Upper lobe of left lung (tissue), 6 donors: ENCODE results near the gene RGPD4. TPM values are rescaled to one million over a fixed set of nuclear protein-coding genes. Genes with fewer than 3 reads are reported as not detected.
"Not testable (repeated sequence)": the region's sequence is repeated elsewhere in the genome, so short reads cannot be mapped to it uniquely, and the experiment has no call there.

Experiments
- ATAC-seq, 2 donors: fragments of 200-7000 bp; cut with Tn5 transposase; one replicate each; pipeline ENCODE4 v1.9.1; 2022; ENCODE audit warnings: mild to moderate bottlenecking in 2 of 2, moderate library complexity in 2 of 2; ENCODE audit not compliant: low FRiP score in 2 of 2
- DNase-seq, 2 donors: peaks; one replicate each; pipeline ENCODE4 v3.0.0-alpha.2; 2019 to 2020
- H3K27ac ChIP-seq, 4 donors: fragments of 200-600 bp; sonication (generic); one replicate each; pipeline ENCODE4 v1.5.1; 2016 to 2019
- H3K27me3 ChIP-seq, 4 donors: fragments of 200-600 bp; sonication (generic); one replicate each; pipeline ENCODE4 v1.5.1; 2017 to 2019
- H3K36me3 ChIP-seq, 4 donors: fragments of 200-600 bp; sonication (generic); one replicate each; pipeline ENCODE4 v1.5.1; 2016 to 2019
- H3K4me1 ChIP-seq, 4 donors: fragments of 200-600 bp; sonication (generic); one replicate each; pipeline ENCODE4 v1.5.1; 2018 to 2019
- H3K4me3 ChIP-seq, 4 donors: fragments of 200-600 bp; sonication (generic); one replicate each; pipeline ENCODE4 v1.5.1; 2017 to 2019; ENCODE audit warnings: mild to moderate bottlenecking in 2 of 4, moderate library complexity in 1 of 4
- H3K9me3 ChIP-seq, 4 donors: fragments of 200-600 bp; sonication (generic); one replicate each; pipeline ENCODE4 v1.5.1; 2018 to 2019
- CTCF ChIP-seq, 6 experiments: fragments of 450-650 bp in 4 of 6; fragments of 200-600 bp in 2 of 6; sonication (generic) in 2 of 6; IDR thresholded peaks; one replicate each; pipeline ENCODE4 v1.5.1; 2016 to 2019; ENCODE audit warnings: antibody characterized with exemption in 6 of 6
- EP300 ChIP-seq, 4 donors: sonication (generic); formaldehyde crosslinking; IDR thresholded peaks; one replicate each; pipeline ENCODE4 v1.5.1; 2017; ENCODE audit warnings: antibody characterized with exemption in 4 of 4, control low read depth in 2 of 4
- POLR2A ChIP-seq, 4 donors: fragments of 450-650 bp; IDR thresholded peaks; one replicate each; pipeline ENCODE4 v1.5.1; 2016 to 2017; ENCODE audit warnings: antibody characterized with exemption in 4 of 4, mild to moderate bottlenecking in 2 of 4
- POLR2AphosphoS5 ChIP-seq, 2 donors: sonication (generic); formaldehyde crosslinking; IDR thresholded peaks; one replicate each; pipeline ENCODE4 v1.5.1; 2017; ENCODE audit warnings: antibody characterized with exemption in 2 of 2
- WGBS, 2 donors: methylation state at CpG; one replicate each; pipeline ENCODE4 v1.1.5; 2017 to 2018; 5-methylcytosine and 5-hydroxymethylcytosine counted together
- total RNA-seq, 6 donors: library from RNA; depleted of rRNA in 4 of 6; stranded (reverse); fragments of >200 nt in 4 of 6; gene quantifications; one replicate each; pipeline versions ENCODE4 v1.1.0 to v1.2.1, GENCODE V29; 2016 to 2021
- donor health status: DM: no; HTN: no; CAD: no; lungs with moderate emphysema.
- donor health status: DM: no; HTN: yes; CAD: no; lungs with severe emphysema.

RGPD4 gene
- total RNA-seq, 6 donors from 2014 or later = 0.17 TPM; not detected in 5

GRCh38 chr2:107824451-107825205, 2.1 kb upstream of the RGPD4 start:
- Histone ChIP-seq H3K4me1 (no peaks in the 10 kb centered on the region), H3K27ac (no peak overlapping the region), H3K27me3 (no peaks in the 10 kb centered on the region), H3K9me3 (no peaks in the 10 kb centered on the region), H3K36me3 (no peaks in the 10 kb centered on the region), H3K4me3 (no peak overlapping the region)
- WGBS, 2 donors = 70 to 75% methylated on average over 2 of the region's 2 CpGs
- ATAC-seq (no peak), DNase-seq (no peak)
- TF ChIP-seq POLR2A (IDR thresholded peaks at IDR 0.05) = no peak
- TF ChIP-seq EP300 (IDR thresholded peaks at IDR 0.05) = no peak
- no peak for TF ChIP-seq POLR2AphosphoS5 (IDR thresholded peaks at IDR 0.05)
- no peak for TF ChIP-seq CTCF (IDR thresholded peaks at IDR 0.05)

- Histone ChIP-seq H3K36me3 (no peaks in the 10 kb centered on the region), H3K27me3 (no peaks in the 10 kb centered on the region), H3K4me1 (no peaks in the 10 kb centered on the region), H3K27ac (no peak overlapping the region), H3K4me3 (no peak overlapping the region), H3K9me3 (no peaks in the 10 kb centered on the region)
- WGBS, 2 donors = 87 to 90% methylated on average over 2 of the region's 2 CpGs
- ATAC-seq (no peak), DNase-seq (no peak)
- no peak for TF ChIP-seq POLR2AphosphoS5 (IDR thresholded peaks at IDR 0.05)
- TF ChIP-seq POLR2A (IDR thresholded peaks at IDR 0.05) = no peak
- no peak for TF ChIP-seq EP300 (IDR thresholded peaks at IDR 0.05)
- TF ChIP-seq CTCF (IDR thresholded peaks at IDR 0.05) = no peak
Measured at GRCh38 chr2:107825206-107825563, 1.5 kb upstream of the RGPD4 start.

GRCh38 chr2:107829514-107829913, 2.8 kb downstream of the RGPD4 start:
- DNase-seq = peak in 1 of 2 donors; percentile 56
- ATAC-seq, H3K4me3 ChIP-seq, H3K9me3 ChIP-seq, H3K4me1 ChIP-seq, H3K27ac ChIP-seq, H3K27me3 ChIP-seq, H3K36me3 ChIP-seq: not testable (repeated sequence)
- 94 to 100% methylated on average over 12 to 26 of the region's 46 CpGs for WGBS, 2 donors

- 87 to 100% methylated on average over 2 of the region's 2 CpGs for WGBS, 2 donors
- not testable (repeated sequence) for H3K4me1 ChIP-seq, DNase-seq, H3K27me3 ChIP-seq, H3K36me3 ChIP-seq, H3K27ac ChIP-seq, H3K9me3 ChIP-seq, ATAC-seq, H3K4me3 ChIP-seq
Measured at GRCh38 chr2:107833152-107833551, 6.5 kb downstream of the RGPD4 start.

GRCh38 chr2:107833618-107834017, 6.9 kb downstream of the RGPD4 start:
- H3K27me3 ChIP-seq, H3K36me3 ChIP-seq, H3K4me1 ChIP-seq, H3K9me3 ChIP-seq, ATAC-seq, DNase-seq, H3K4me3 ChIP-seq, H3K27ac ChIP-seq: not testable (repeated sequence)
- 39% methylated on average over 7 of the region's 11 CpGs; no CpG with 5 or more reads in 1 of the 2 donors for WGBS, 2 donors

- H3K27me3 ChIP-seq, H3K36me3 ChIP-seq, H3K4me1 ChIP-seq, DNase-seq, H3K4me3 ChIP-seq, H3K27ac ChIP-seq, H3K9me3 ChIP-seq: not testable (repeated sequence)
- WGBS, 2 donors = 71 to 83% methylated on average over 1 of the region's 2 CpGs
- peak; percentile 66 to 83 for ATAC-seq
Measured at GRCh38 chr2:107916121-107916520, 89.4 kb downstream of the RGPD4 start.

GRCh38 chr2:107916696-107917370, 90.1 kb downstream of the RGPD4 start:
- not testable (repeated sequence) for DNase-seq, H3K36me3 ChIP-seq, H3K4me3 ChIP-seq, ATAC-seq, H3K9me3 ChIP-seq, H3K27ac ChIP-seq, H3K27me3 ChIP-seq, H3K4me1 ChIP-seq
- 73 to 84% methylated on average over 1 of the region's 1 CpG for WGBS, 2 donors
